HEK293T (cell line): ENCODE measurements around the gene MSX2.

ENCODE experiments used
- CTCF ChIA-PET: fragments of 350-600 bp; formaldehyde crosslinking; extraction: SDS; loops from one replicate; lab custom pipeline; 2021; ENCODE audit warnings: antibody characterized with exemption, inconsistent platforms; lab: Yijun Ruan, JAX
- POLR2A ChIA-PET: fragments of 350-600 bp; formaldehyde crosslinking; extraction: SDS; loops from one replicate; lab custom pipeline; 2020; ENCODE audit warnings: antibody characterized with exemption, inconsistent platforms; lab: Yijun Ruan, JAX
- DNase-seq: peaks from one replicate; pipeline ENCODE4 v3.0.0; 2012; ENCODE audit warnings: mixed read lengths; ENCODE audit errors: extremely low spot score
- ARNT ChIP-seq: fragments of 450-650 bp; IDR thresholded peaks from 2 replicates; pipeline ENCODE4 v1.6.1; 2017; ENCODE audit warnings: mild to moderate bottlenecking
- BHLHE40 ChIP-seq: fragments of 450-650 bp; IDR thresholded peaks from 2 replicates; pipeline ENCODE4 v1.6.1; 2016; ENCODE audit warnings: mild to moderate bottlenecking, moderate library complexity, borderline replicate concordance
- CTBP1 ChIP-seq: fragments of 450-650 bp; IDR thresholded peaks from 2 replicates; pipeline ENCODE4 v1.6.1; 2016; ENCODE audit warnings: borderline replicate concordance
- ELF4 ChIP-seq: fragments of 450-650 bp; IDR thresholded peaks from 2 replicates; pipeline ENCODE4 v1.6.1; 2017; ENCODE audit warnings: antibody characterized with exemption
- FOXA1 ChIP-seq: fragments of 450-650 bp; IDR thresholded peaks from 2 replicates; pipeline ENCODE4 v1.6.1; 2016; ENCODE audit warnings: mild to moderate bottlenecking
- FOXK2 ChIP-seq: fragments of 450-650 bp; IDR thresholded peaks from 2 replicates; pipeline ENCODE4 v1.6.1; 2016; ENCODE audit warnings: mild to moderate bottlenecking
- FOXM1 ChIP-seq: fragments of 450-650 bp; IDR thresholded peaks from 2 replicates; pipeline ENCODE4 v1.6.1; 2017; ENCODE audit warnings: mild to moderate bottlenecking, borderline replicate concordance
- HDGF ChIP-seq: fragments of 450-650 bp; IDR thresholded peaks from 2 replicates; pipeline ENCODE4 v1.6.1; 2017; ENCODE audit warnings: antibody characterized with exemption, borderline replicate concordance
- L3MBTL2 ChIP-seq: fragments of 450-650 bp; conservative IDR thresholded peaks from 2 replicates; pipeline ENCODE4 v1.6.1; 2016; ENCODE audit warnings: mild to moderate bottlenecking
- LEF1 ChIP-seq: fragments of 450-650 bp; IDR thresholded peaks from 2 replicates; pipeline ENCODE4 v1.6.1; 2017; ENCODE audit warnings: mild to moderate bottlenecking, borderline replicate concordance
- NFRKB ChIP-seq: fragments of 450-650 bp; IDR thresholded peaks from 2 replicates; pipeline ENCODE4 v1.6.1; 2016; ENCODE audit warnings: mild to moderate bottlenecking, moderate library complexity
- PKNOX1 ChIP-seq: fragments of 450-650 bp; IDR thresholded peaks from 2 replicates; pipeline ENCODE4 v1.6.1; 2016
- SP1 ChIP-seq: fragments of 450-650 bp; IDR thresholded peaks from 2 replicates; pipeline ENCODE4 v1.6.1; 2017
- SUZ12 ChIP-seq: fragments of 450-650 bp; IDR thresholded peaks from 2 replicates; pipeline ENCODE4 v1.6.1; 2016; ENCODE audit warnings: mild to moderate bottlenecking
- TARDBP ChIP-seq: fragments of 450-650 bp; IDR thresholded peaks from 2 replicates; pipeline ENCODE4 v1.6.1; 2016
- ZNF384 ChIP-seq: fragments of 450-650 bp; IDR thresholded peaks from 2 replicates; pipeline ENCODE4 v1.6.1; 2016

Gene MSX2

DNA sequence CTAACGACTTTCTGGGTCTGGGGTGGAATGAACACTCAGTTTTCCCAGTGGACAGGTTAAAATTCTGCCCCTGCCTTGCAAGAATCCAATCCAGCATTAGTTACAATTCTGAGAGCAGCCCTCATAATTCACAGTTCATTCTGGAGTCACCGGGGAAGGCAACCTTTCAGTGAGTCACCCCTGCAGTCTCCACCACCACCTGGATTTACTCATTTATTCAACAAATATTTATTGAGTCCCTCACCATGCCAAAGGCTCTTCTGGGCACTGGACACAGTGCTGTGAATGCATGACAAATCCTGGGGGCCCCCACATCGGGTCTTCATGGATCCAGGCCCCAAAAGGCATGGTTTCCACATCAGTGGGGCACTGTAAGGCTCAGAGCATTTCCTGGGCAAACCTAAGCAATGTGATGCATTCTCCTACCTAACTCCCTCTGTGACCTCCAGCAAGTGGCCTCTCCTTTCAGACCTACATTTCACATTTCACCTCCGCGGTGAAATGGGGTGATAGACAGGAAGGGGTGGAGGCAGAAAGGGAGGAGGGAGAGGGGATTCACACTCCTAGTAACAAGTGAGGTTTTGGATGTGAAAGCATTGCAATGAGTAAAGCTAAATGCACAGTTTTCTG is 6.4 kb upstream of the MSX2 start:
- TF ChIP-seq SP1 (no peak), HDGF (no peak), PKNOX1 (no peak), SUZ12 (no peak), ELF4 (no peak), FOXK2 (no peak), LEF1 (no peak), ZNF384 (no peak), L3MBTL2 (no peak), CTBP1 (no peak), NFRKB (no peak), BHLHE40 (no peak), FOXA1 (no peak), FOXM1 (no peak), TARDBP (no peak), ARNT (no peak)
- POLR2A ChIA-PET, result no interaction called here
- CTCF ChIA-PET, result interaction anchor here (1.2 kb wide), 1 partner anchor 19 kb away, joined by 5 read pairs; no protein-coding TSS in a partner anchor
- no peak for DNase-seq

DNA sequence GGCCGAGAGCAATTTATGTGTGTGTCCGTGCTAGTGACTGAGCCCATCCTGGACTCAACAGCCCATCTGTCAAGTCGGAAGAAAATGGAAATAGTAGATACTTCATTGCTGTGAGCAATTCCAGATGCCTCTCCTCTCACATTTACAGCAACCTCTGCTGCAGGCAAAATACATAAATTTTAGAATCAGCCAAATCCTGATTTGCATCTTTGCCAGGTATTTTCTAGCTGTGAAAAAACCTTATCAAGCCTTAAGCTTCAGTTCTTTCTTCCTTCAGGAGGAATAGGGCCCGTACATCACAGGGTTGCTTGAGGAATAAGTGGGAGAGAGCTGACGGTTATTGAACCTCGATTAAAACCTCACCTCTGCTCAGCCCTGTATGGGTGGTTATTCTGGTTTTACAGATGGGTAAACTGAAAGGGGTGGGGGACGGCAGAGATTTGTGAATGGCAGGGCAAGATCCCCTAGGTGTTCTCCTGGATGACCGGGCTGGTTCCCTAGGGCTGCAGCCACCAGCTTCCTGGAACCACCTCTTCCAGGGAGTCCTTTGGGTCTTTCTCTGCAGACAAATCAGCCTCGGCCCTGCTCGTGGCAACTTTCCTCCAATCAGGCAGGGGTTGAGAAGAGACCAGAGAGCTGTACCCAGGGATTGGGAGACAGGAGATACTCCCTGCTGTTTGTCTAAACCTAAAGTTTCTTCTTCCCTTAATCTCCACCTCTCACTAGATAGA is 5.3 kb upstream of the MSX2 start:
- DNase-seq, result no peak
- CTCF ChIA-PET, result interaction anchor here (1.2 kb wide), 1 partner anchor 21 kb away, joined by 5 read pairs; no protein-coding TSS in a partner anchor
- TF ChIP-seq NFRKB (no peak), ZNF384 (no peak), FOXK2 (no peak), SUZ12 (no peak), CTBP1 (no peak), TARDBP (no peak), LEF1 (no peak), BHLHE40 (no peak), FOXM1 (no peak), SP1 (no peak), FOXA1 (no peak), HDGF (no peak), ARNT (no peak), ELF4 (no peak), L3MBTL2 (no peak)
- POLR2A ChIA-PET, result interaction anchor here (1.1 kb wide), 1 partner anchor 39 kb away, joined by 3 read pairs; no protein-coding TSS in a partner anchor

DNA sequence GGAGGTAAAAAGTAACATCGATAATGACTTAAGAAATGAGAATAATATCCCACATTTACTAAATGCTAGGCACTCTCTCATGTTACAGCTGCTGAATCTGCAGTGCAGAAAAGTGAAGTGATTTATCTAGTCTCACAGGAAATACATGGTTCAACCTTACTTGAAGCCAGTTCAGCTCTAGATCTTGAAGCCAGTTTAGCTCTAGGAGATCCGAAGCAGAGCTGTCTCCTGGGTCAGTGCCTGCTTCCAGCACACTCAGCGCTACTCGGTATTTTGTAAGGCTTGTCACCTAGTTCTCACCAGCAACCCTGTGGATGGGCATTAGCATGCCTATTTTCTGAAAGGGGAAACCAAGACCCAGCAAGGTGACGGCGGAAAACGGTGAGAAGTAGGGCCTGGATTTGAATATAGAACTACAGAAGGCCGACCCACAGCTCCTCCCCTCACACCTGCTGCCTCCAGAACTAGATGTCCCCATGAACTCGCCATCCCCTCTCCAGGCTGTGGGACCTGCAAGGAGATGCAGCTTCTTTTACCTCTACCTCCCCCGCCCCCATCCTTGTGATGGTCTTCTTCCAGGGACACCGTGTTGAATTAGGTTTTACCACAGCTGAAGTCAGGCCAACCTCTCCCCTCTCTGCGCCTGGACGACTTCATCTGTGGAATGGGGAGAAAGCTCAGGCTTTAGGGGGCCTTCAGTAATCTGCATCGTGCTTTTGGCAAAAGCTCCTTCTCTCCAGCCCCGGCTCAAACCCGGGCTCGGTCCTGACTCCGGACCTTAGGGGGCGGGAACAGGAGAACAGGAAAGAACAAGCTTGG is 4.4 kb upstream of the MSX2 start:
- TF ChIP-seq PKNOX1, result no peak
- TF ChIP-seq NFRKB, result no peak
- no peak for TF ChIP-seq BHLHE40
- TF ChIP-seq L3MBTL2, result no peak
- POLR2A ChIA-PET, result interaction anchor here (0.7 to 1.7 kb wide), 6 partner anchors 11 to 337 kb away, joined by 3 to 4 read pairs (median 3); no protein-coding TSS in a partner anchor
- CTCF ChIA-PET, result interaction anchor here (1.2 kb wide), 1 partner anchor 138 kb away, joined by 5 read pairs; no protein-coding TSS in a partner anchor

DNA sequence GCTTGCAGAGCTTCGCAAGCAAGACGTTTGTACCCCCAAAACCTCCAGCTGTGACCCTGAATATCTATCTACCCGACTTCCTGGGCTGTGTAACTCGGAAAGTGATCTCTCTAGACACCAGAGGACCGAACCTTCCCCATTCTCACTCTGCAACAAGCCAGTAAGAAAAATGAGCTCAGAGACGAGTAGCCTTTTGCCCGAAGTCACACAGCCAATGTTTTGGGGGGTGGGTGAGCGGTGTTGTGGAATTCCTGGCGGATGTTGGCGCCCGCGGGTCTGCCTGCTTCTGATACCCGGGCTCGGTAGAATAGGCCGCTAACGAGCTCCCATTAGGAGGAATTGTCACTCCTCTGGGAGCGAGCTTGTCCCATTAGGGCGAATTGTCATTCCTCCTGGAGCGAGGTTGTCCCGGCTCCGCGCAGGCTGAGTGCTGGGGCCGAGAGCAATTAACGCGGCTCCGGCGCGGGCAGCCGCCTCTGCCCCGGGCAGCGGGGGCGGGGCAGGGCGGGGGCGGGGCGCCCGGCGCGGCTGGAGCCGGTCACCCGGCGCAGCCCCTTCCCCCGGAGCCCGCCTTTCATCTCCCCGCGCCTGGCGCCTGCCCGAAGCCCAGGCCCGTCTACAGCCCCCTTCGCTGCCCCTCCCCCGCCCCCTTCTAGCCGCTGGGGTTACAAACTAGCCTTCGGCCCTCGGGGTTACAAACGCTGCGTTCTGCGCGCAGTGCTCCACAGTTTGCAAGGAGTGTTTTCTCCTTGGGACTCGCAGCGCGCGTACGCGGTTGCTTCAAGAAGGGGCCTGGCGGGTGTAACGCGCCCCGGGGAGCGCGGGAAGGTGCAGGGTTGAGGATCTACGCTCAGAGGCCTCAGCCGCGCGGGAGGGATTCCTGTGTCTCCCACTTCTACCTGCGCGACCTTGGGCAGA is 3.5 kb upstream of the MSX2 start:
- ChIA-PET POLR2A (interaction anchor here (0.7 to 1.7 kb wide), 5 partner anchors 10 to 337 kb away, joined by 3 to 4 read pairs (median 3); no protein-coding TSS in a partner anchor), CTCF (interaction anchor here (1.2 kb wide), 1 partner anchor 139 kb away, joined by 5 read pairs; no protein-coding TSS in a partner anchor)
- peak; percentile 79 for DNase-seq
- TF ChIP-seq FOXM1, result no peak
- no peak for TF ChIP-seq ELF4
- TF ChIP-seq PKNOX1, result no peak
- no peak for TF ChIP-seq TARDBP
- no peak for TF ChIP-seq LEF1
- TF ChIP-seq FOXA1, result no peak
- no peak for TF ChIP-seq ARNT
- TF ChIP-seq SUZ12, result no peak
- TF ChIP-seq CTBP1, result no peak
- TF ChIP-seq NFRKB, result no peak
- no peak for TF ChIP-seq L3MBTL2
- TF ChIP-seq HDGF, result no peak
- TF ChIP-seq SP1, result no peak
- TF ChIP-seq BHLHE40, result no peak

More for the DNA sequence above, 4.4 kb upstream of the MSX2 start:
- DNase-seq, result no peak
